Pancreas (tissue), 10 donors: ENCODE data around the gene HOTAIR. TPM values are rescaled to one million over a fixed set of nuclear protein-coding genes. Genes with fewer than 3 reads are reported as not detected.

Experiments used
- ATAC-seq, 4 donors: fragments of 200-7000 bp; cut with Tn5 transposase; one replicate each; pipeline versions ENCODE4 v1.8.0 to v1.9.1; 2020; ENCODE audit warnings: mild to moderate bottlenecking in 4 of 4, moderate library complexity in 4 of 4
- DNase-seq, 6 donors: peaks; one replicate each; pipeline ENCODE4 v3.0.0-alpha.2; 2020
- FAIRE-seq: peaks from 2 replicates; lab custom pipeline; 2012; peaks lifted over from hg19 to GRCh38; lab: Jason Lieb, UNC
- H3K27ac ChIP-seq, 4 donors: fragments of 200-600 bp; sonication (generic); 1 replicate in 3 of 4; 2 replicates in 1 of 4; pipeline versions ENCODE4 v1.5.0 to v1.8.0; 2020
- H3K27me3 ChIP-seq, 4 donors: fragments of 200-600 bp; one replicate each; pipeline ENCODE4 v1.8.0; 2021
- H3K36me3 ChIP-seq, 3 donors: fragments of 200-600 bp; sonication (generic) in 1 of 3; one replicate each; pipeline versions ENCODE4 v1.5.0 to v1.8.0; 2020 to 2021
- H3K4me1 ChIP-seq, 3 donors: fragments of 200-600 bp; one replicate each; pipeline ENCODE4 v1.8.0; 2021
- H3K4me3 ChIP-seq, 4 donors: fragments of 200-600 bp; sonication (generic) in 2 of 4; one replicate each; pipeline versions ENCODE4 v1.5.0 to v1.8.0; 2020 to 2021
- H3K9me3 ChIP-seq, 4 donors: fragments of 200-600 bp; one replicate each; pipeline ENCODE4 v1.8.0; 2021
- CTCF ChIP-seq, 4 donors: fragments of 200-600 bp; sonication (generic) in 3 of 4; IDR thresholded peaks; one replicate each; pipeline versions ENCODE4 v1.5.0 to v1.8.0; 2021; ENCODE audit warnings: antibody characterized with exemption in 4 of 4
- WGBS, 2 donors: extraction: QIAGEN DNeasy Blood & Tissue Kit; methylation state at CpG; one replicate each; pipeline ENCODE4 v1.1.7; 2013; 5-methylcytosine and 5-hydroxymethylcytosine counted together
- intact Hi-C, 3 donors: fragments of 100-400 bp; cut with DNase I; formaldehyde crosslinking; loops; one replicate each; pipeline versions ENCODE4 v1.11.1 to v1.14.2; 2022
- polyA plus RNA-seq, 2 donors: library from polyadenylated mRNA; stranded (reverse); fragments of 200-250 nt; gene quantifications; one replicate each; pipeline ENCODE4 v1.2.3, GENCODE V29; 2013
- total RNA-seq, 6 donors: library from RNA; stranded (reverse); fragmentation: NEBNext Ultra II Directional in 4 of 6; extraction: Animal tissue kit (Norgen Biotek cat#: 25700) in 4 of 6; gene quantifications; one replicate each; pipeline versions ENCODE4 v1.2.1 to v1.2.4, GENCODE V29; 2021 to 2023
- donor health status: healthy with polysubstance abuse.
- donor health status: DM: no; HTN: no; CAD: no; lungs with moderate emphysema.
- donor health status: DM: no; HTN: no; CAD: no.
- donor health status: control.
- donor health status: control.
- donor health status: Bipolar disorder and iron deficiency.
- donor health status: DM: yes; HTN: yes; CAD: no.
- donor health status: DM: no; HTN: no; CAD: no.
- donor health status: DM: no; HTN: no; CAD: no.
- donor health status: DM: yes; HTN: yes; CAD: no.

Gene HOTAIR
- total and polyA plus RNA-seq, 8 donors = not detected

GRCh38 chr12:53955036-53955775, 19.5 kb downstream of the HOTAIR start:
- ATAC-seq (peak in 1 of 4 donors; percentile 14), DNase-seq (no peak), FAIRE-seq (no peak)
- no peak overlapping the region for H3K4me3 ChIP-seq
- TF ChIP-seq CTCF (IDR thresholded peaks at IDR 0.05) = no peak
- H3K36me3 ChIP-seq = no peaks in the 10 kb centered on the region
- H3K4me1 ChIP-seq = no peaks in the 10 kb centered on the region
- no peak overlapping the region for H3K27ac ChIP-seq
- H3K27me3 ChIP-seq = peaks cover 7 to 90% (median 22%) of the 10 kb centered on the region in 4 donors
- H3K9me3 ChIP-seq = no peaks in the 10 kb centered on the region
- 4 to 6% methylated on average over 71 to 86 of the region's 86 CpGs for WGBS, 2 donors
- intact Hi-C loops = no loop called here

GRCh38 chr12:53954694-53955035, 20.1 kb downstream of the HOTAIR start, which contains the start of gene HOXC12:
Gene HOXC12, plus strand, starts transcription at chr12:53954903. Its CDS starts 27 bp downstream, at chr12:53954930.
- no peak for ATAC-seq
- DNase-seq = no peak
- WGBS, 2 donors = 4 to 6% methylated on average over 19 to 20 of the region's 20 CpGs
- Histone ChIP-seq H3K4me3 (no peak within 1 kb of the TSS), H3K27ac (no peak within 1 kb of the TSS), H3K27me3 (peaks cover 7 to 90% (median 24%) of the 10 kb centered on the region in 4 donors), H3K9me3 (no peaks in the 10 kb centered on the region), H3K4me1 (no peaks in the 10 kb centered on the region), H3K36me3 (no peaks in the 10 kb centered on the region)
- no peak for FAIRE-seq
- intact Hi-C loops = no loop called here
- TF ChIP-seq CTCF (IDR thresholded peaks at IDR 0.05) = no peak

- no peaks in the 10 kb centered on the region for H3K4me1 ChIP-seq
- TF ChIP-seq CTCF (IDR thresholded peaks at IDR 0.05) = no peak
- 7% methylated on average over 19 of the region's 19 CpGs for WGBS, 2 donors
- FAIRE-seq (no peak), DNase-seq (peak in 1 of 6 donors; percentile 15), ATAC-seq (no peak)
- H3K27ac ChIP-seq = no peak overlapping the region
- no peaks in the 10 kb centered on the region for H3K36me3 ChIP-seq
- intact Hi-C loops = no loop called here
- no peaks in the 10 kb centered on the region for H3K9me3 ChIP-seq
- peaks cover 7 to 84% (median 24%) of the 10 kb centered on the region in 4 donors for H3K27me3 ChIP-seq
- no peak overlapping the region for H3K4me3 ChIP-seq
Observed at GRCh38 chr12:53953831-53954693, 20.7 kb downstream of the HOTAIR start.

GRCh38 chr12:53952871-53953734, 21.7 kb downstream of the HOTAIR start:
- H3K9me3 ChIP-seq = no peaks in the 10 kb centered on the region
- FAIRE-seq = no peak
- WGBS, 2 donors = 5 to 6% methylated on average over 38 of the region's 38 CpGs

More at GRCh38 chr12:53952871-53953734, 21.7 kb downstream of the HOTAIR start:
- ATAC-seq (no peak), DNase-seq (peak in 1 of 6 donors; percentile 64)
- Histone ChIP-seq H3K4me1 (no peaks in the 10 kb centered on the region), H3K36me3 (no peaks in the 10 kb centered on the region), H3K27me3 (peaks cover 7 to 74% (median 21%) of the 10 kb centered on the region in 4 donors), H3K27ac (no peak overlapping the region), H3K4me3 (no peak overlapping the region)
- intact Hi-C loops = no loop called here
- no peak for TF ChIP-seq CTCF (IDR thresholded peaks at IDR 0.05)
